Stimulated activated CD8-positive, alpha-beta memory T cell treated with anti-CD3 and anti-CD28 coated beads, Interleukin-7, amount 100 ng/mL, for 4 hours (primary cell): ENCODE measurements around the gene TBC1D22A.
"Not testable (repeated sequence)": the region's sequence is repeated elsewhere in the genome, so short reads cannot be mapped to it uniquely, and the experiment has no call there.

Source experiments
- DNase-seq, 2 donors: peaks; one replicate each; pipeline ENCODE4 v3.0.0-alpha.2; 2020; ENCODE audit warnings: low read depth in 2 of 2

TBC1D22A gene

DNA sequence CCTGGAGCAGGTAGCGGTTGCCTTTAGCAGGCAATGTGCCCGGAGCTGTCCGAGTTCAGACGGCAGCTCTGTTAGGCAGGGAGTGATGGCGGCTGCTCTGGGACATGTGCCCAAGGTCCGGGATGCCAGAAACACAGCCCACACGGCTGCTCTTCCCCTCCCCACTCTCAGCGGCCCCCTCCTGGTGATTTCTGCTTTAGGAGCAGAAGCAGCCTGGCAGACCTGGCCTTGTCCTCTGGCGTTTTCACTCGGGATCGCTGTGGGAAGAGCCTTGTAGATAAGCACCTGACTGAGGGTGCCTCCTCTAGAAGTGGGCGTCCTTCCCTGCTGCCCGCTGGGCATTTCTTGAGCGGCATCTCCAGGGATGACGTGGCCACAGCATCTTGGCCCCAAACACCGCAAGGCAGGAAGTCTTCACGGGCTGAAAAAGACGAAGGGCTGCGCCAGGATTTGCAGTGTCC lies 392.2 kb downstream of the TBC1D22A start:
- DNase-seq, result no peak

DNA sequence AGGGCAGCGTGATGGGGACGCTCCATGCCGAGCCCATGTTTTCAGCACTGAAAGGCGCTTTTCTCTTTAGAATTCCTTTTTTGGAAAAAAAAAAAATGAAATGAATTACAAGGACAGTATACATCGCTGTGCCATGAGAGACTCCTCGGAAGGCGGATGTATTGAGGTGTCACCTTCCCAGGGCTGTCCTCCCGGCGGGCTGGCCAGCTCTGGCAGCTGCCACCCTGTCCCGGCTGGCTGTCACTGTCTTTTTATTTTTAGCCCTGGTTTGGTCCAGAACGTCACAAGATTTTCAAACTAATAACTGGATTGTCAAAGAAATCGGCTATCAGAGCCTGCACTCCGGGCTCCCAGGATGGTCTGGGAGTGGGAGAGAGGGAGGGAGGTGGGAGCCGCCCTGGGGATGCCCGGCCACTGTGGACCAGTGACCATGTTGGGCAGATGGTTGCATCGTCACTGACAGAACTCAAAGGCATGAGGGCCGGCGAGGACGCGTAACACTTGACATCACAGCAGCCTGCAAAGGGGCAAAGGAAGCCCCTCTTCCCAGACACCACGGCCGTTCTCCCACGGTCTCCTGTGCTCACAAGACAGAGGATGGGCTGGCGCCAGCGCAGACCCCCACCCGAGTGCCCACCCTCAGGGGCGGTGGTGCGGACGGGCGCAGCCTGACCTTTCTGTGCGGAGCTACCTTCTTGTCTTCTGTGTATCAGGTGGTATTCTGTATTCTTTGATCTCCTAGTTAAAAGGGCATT lies 392.9 kb downstream of the TBC1D22A start:
- no peak for DNase-seq

DNA sequence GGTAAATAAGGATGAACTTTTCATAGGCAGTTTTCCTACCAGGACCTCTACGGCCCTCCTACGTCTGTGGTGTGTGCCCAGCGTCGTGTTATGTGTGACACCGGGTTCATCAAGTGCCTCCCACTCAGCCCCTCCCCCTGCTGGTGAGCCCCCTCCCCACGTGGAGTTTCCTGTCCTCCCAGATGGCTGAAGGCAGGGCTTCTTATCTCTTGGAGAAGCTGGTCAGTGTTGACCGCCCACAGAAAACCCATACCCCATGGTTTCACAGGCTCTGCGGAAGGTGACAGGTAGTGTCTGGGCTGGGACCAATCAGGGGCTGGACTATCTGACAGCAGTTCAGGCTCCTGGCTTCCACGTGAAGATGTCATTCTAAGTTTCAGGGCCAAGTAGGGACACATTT lies 393.5 kb downstream of the TBC1D22A start:
- DNase-seq, result no peak

DNA sequence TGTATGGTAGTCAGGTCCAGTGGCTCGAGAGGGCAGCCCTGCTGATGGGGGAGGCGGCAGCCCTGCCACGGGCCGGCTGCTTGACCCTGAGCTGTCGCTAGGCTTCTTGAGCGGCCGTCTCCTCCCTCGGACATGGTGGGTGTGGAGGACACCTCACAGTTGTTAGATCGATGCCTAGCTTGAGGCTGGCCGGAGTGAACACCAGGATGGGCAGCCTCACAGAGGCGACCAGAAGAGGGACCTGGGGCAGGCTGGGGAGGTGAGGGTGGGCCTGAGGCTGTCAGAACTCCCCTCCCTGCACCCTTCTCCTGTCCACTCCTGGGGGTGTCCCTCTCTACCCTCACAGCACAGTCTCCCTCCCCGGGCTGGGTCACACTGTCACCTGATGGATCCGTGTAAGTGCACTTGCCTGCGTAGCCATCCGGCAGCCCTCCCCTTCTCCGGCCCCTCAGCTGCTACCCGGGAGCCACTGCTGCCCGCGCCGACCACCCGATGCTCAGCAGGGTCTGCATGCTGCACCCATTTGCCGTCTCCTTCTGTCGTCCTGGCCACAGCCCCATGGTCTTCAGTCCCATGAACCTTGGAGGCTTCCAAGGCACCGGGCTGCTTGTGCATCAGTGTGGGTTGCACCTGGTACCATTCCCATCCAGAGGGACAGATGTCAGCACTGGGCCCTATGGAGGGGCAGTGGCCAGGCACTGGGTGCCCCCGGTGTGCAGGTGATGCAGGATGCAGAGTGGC lies 394.1 kb downstream of the TBC1D22A start:
- DNase-seq, result no peak

DNA sequence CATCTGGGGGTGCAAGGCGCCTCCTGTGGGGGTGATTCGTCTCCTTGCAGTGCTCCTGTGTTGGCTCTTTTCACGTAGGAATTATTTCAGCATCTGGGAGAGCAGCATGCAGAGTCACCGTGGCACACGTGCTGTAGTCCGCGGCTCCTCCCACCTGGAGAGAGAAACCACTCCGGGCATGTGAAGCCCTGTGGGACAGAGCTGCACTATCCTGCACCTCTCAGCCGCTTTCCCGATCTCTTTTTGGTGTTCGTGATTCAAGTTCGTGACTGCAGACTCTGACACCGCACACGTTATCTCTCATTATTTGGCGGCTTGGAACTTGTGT lies 394.6 kb downstream of the TBC1D22A start:
- no peak for DNase-seq

DNA sequence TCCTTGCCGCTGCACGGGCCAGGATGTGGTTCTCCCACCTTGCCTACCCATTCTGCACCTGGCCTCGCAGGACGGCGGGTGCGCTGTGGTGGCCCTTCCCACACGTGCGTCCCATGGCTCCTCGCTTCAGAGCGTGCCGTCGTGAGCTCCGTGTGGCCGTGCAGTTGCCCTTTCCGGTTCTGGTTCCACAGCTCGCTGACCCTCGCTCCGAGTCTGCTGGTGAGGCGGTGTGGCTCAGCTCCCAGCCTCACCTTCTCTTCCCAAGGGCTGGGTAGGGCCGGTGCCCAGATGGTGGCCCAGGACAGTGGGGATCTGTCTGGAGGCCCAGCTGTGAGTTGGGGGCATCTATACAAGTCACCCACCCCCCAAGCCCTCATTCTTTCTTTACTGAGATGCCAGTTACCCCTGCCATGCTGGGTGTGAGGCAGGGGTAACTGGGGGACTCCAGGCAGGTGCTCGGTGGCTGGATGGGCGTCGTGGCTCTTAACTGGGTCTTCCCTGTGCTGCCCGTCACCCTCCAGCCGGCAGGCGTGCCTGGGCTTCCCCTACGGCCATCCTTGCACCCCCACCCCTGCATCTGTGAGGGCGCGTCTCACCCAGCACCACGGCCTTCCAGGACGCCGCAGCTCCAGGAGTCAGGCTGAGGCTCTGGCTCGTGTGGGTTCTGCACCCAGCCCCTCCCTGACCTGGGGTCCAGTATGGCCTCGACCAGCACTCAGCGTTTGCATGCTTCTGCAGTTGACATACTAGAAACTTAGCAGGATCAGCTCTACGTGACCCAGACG lies 395.2 kb downstream of the TBC1D22A start:
- no peak for DNase-seq

DNA sequence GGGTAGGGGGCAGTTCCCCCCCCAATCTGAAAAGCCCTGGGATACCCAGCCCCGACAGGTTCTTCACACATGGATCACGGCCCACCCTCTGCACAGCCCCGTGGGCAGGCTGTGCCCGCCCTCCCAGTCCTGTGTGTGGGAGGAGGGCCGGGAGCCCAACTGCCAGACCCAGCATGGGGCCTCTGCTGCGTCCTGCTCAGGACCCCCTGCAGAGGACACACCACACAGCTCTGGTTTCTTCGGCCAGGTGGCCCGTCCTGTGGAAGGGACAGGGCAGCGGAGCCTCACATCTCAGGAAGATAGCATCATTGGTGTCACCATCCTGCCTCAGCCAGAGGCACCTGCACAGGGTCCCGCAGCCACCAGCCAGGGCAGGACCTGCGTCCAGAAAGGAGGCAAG lies 396.0 kb downstream of the TBC1D22A start:
- no peak for DNase-seq

DNA sequence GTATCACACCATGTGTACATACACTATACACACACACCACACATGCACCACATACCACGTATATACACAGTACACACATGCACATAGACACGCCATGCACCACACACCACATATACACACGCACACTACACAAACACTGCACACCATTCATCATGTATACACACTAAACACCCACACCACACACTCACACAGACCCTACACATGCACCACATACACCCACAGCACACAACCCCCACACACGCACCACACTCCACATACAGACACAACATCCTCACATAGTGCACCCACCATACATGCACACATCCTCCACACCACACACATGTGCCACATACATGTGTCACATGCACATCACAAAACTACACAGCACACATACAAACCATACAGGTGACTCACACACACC lies 397.1 kb downstream of the TBC1D22A start:
- no peak for DNase-seq

DNA sequence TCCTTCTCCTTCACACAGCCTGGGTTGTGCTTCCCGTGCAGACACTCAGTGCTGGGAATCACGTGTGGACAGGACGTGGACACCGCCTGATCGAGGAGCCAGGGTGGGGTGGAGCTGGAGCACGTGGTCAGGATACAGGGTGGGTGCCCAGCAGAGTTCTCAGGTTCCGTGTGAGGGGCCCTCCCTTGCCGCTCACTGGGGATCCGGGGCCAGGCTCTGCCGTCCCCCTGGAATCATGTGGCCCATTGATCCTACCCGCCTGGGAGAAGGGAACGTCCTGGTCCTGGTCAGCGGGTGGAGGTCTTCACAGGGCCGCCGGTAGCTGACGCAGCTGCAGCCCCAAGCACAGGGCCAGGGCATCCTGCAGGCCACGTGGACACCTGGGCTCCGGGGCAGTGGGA lies 397.7 kb downstream of the TBC1D22A start:
- no peak for DNase-seq

DNA sequence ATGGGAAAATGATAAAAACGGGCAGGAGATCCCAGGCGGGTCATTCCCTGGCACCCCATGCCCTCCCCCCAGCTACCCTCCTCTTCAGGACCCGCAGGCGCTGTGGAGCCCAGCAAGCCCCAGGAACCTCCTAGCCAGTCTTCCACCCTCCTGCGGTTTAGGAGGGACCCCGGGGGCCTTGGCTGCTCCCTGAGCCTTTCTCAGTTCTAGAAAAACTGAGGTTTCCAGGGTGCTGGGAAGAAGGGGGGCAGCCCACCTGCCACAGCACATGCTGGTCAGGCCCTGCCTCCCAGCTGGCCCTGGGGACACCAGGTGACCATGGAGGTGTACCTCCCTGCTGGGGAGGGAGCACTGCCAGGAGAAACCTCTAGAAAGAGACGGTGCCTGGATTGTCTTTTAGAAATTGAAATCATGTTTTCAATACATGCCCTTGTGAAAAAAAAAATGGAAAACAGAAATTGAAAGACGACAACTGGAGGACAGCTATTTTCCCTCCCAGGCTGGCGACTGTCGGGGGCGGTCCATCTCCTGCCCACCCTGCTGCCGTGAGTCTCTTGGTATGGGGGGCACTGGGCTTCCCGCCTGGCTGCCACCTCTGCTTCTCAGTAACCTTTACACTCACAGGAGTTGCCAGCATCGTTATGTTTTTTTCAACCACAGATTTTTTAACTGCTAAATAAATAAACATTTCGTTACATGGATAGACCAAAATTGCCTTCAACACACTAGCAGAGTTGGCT lies 398.5 kb downstream of the TBC1D22A start:
- no peak for DNase-seq

DNA sequence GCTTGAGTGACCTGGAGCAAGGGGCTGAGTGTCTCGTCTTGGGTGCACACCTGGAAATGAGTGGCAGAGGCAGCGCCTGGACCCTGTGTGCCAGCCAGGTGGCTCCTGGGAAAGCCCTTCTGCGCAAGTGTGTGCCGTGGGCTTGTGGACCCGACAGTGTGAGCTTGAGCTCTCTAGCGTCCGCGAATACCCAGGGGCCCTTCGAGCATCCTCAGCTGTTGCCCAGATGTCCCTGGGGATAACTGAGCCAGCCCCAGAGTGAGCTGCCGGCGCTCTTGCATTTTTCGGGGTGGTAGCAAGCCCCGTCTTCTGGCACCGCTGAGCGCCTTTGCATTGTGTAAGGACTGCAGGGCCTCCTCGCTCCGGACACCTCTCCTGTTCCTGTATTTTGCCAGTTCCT lies 399.2 kb downstream of the TBC1D22A start:
- no peak for DNase-seq

DNA sequence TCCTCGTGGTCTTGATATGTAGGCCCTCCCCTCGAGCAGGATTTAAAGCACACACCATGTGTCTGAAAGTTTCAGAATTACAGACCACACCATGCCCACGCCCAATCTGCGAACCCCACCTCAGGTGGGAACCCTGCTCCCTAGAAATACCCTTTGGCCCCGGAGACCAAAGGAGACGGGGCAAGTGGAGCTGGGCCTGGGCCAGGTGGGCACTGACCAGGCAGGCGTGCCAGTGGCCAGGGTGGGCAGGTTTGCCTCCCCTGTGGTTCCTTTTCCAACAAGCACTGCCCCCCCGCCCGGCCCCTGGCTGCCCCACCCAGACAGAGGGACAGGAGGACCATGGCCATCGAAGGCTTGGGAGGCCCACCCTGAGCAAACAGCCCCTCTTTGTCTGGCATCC lies 400.4 kb downstream of the TBC1D22A start:
- DNase-seq, result no peak

DNA sequence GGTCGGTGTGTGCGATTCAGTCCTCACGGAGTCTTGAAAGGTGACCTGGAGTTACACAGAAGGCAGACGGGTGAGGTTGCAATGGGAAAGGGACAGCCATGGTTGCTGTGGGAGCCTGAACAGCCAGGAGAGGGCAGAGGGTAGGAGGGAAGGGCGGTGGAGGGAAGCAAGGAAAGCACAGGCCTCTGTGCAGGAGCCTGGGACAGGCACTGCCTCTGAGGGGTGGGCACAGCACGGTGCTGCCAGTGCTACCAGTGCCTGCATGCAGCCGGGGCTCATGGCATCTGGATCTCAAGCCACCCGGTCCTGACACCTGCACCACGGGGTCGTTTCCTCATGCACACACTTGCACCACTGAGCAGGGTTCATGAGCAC lies 401.0 kb downstream of the TBC1D22A start:
- DNase-seq, result no peak

DNA sequence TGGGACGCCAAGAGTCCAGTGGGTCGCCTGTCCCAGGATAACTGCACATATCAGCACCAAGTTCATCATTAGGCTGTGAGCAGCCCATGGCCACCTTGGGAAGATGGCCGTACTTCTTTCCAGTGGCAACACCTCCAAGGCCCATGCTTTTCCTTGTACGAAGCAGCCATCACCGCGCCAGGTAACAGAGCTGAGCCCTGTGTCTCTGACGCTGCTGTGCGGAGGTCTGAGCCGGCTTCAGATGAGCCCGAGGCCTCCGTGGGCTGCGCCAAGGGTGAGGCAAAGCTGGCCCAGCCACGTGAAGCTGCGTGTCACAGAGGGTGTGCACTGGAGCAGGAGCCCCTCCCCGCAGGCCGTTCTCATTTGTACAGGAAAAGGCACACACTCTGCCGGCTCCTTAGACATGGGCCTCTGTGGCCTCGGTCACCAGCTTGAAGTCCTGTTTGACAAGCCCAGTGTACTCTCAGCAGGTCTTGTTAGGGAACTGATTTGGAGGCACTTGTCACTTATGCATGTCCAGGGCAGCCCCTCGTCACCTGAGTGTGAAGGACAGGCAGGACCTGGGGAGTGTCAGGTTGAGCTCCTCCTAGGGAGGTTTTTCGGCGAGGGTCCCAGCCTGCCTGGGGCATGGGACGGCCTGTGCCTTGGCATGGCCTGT lies 401.5 kb downstream of the TBC1D22A start:
- no peak for DNase-seq

DNA sequence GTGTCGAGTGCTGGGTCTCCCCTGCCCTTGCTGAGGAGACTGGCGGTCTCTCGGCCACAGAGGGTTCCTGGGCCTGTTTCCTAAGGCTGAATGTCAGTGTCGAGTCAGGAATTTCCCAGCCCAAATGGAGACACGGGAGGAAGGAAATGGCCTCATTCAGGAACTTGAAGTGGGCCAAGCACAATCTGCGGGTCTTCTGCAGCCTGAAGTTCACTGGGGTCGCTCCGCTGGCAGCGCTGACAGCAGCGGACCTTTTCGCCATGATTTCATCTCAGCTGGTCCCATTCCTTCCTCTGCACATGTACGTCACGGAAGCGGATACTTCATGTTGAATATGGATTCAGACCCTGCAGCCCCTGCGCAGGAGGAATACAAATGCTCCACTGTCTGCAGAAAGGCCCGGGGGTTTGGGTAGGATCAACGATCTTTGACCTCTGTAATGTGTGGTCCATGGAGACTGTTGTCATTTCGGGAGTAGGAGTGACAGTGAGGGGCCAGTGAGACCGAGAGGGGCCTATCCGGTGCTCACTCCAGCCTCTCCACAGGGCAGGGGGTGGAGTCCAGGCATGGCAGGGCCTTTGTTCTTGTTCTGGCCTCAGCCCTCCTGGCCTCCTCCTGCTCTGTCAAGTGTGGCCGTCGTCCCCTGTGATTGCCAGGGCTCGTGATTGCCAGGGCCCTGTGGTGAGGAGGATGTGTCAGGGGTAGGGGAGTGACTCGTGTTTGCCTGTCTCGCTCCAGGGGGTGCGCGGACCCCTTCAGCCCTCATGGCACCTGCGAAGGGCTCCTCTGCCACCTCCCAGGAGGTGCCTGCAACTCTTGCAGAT lies 402.3 kb downstream of the TBC1D22A start:
- no peak for DNase-seq

DNA sequence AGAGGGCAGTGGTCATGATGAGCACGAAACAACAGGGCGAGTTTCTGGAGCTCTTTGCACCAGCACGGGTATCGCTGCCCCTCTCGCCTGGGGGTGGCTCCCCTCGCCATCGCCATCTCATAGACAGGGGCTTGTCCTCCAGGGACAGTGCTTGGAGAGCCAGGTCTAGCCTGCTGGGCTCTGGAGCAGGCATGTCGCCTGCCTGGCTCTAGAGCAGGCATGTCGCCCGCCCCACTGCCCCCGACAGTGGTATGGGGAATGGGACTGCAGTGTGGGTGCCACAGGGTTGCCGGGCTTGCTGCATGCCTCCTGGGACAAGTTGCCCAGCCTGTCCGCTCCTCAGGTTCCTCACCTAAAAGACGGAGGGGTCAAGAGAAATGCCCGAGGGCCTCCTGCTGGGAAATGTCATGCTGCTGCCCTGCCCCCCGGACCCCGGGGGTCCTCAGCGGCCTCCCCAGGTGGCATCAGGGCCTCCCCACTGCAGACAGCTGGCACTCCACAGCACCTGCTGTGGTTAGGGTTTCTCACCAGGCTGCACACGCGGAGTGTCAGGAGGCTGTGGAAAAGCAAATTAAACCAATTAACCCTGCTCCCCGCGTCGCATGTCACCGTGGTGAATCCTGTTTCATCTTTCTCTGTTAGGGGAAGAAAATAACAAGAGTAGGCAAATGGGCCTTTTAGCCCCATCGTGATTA lies 403.0 kb downstream of the TBC1D22A start:
- DNase-seq, result no peak

DNA sequence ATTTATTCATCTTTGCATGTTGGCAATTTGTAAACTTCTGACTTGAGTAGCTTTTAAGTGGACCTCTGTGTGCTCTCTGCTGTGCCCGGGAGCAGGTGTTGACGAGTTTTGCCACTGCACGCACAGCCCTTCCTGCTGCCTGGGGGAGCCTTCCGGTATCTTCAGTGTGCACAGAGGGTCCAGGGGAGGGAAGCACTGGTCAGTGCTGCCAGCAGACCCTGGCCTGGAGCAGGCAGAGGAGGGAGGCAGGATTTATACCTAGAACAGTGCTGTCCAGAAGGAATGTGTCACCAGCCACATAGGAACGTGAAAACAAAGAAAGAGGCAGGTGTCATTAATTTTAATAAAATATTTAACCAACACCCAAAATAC lies 403.6 kb downstream of the TBC1D22A start:
- DNase-seq, result no peak

DNA sequence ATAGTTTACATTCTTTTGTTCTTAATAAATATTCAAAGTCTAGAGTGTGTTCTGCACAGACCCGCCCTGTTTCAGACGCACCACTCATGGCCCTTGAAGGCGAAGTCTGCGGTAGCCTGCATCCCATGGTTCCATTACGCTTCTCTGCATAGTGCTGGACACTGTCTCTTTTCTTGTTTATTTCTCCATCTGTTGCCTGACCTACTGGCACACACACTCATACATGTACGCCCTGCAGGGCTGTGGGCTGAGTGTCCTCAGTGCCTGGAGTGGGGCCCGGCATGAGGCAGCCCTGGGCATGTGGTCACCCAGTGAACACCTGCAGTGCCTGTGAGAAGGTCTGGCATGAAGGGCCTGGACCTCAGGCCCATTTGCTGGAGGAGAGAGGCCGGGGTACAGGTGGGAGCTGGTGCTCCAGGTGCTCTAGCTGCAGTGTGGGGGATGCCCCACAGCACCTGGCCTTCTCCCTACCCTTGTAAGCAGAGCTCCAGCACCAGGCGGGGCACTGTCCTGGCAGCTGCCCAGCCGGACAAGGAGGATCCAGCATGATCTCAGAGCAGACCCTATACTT lies 404.1 kb downstream of the TBC1D22A start:
- no peak for DNase-seq

DNA sequence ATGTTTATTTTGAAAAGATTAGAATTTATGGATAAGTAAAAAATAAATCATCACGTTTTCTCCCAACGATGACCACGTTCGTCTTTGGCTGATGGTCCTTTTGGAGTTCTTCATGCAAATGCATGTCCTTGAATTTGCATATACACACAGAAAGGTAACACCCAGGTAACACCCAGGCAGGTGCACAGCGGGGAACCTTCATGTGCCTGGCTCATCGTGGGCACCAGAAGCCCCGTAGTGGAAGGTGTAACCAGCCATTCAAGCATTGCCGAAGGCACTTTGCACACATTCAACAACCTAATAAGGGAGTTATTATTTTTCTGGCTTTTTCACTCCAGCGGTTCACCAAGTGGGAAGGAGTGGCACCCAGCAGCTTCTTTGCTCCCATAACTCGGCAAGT lies 404.6 kb downstream of the TBC1D22A start:
- DNase-seq, result no peak

DNA sequence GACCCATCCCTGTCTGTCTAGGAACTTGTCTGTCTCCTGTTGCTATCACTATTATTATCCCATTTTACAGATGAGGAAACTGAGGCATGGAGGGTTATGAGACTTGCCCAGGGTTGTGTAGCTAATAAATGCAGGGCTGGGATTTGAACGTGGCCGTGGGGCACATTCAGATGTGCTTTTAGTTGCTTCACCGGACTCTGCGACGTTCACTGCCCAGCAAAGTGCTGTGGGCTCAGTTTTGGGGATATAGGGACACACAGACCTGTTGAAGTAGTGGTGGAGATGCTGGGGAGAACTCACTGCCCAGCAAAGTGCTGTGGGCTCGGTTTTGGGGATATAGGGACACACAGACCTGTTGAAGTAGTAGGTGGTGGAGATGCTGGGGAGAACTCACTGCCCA lies 405.5 kb downstream of the TBC1D22A start:
- DNase-seq, result not testable (repeated sequence)
